Activated B cell treated with CpG ODN at 0.5 μM for 24 hours (primary cell): Measurements from ENCODE around the gene TLX2. TPM values are rescaled to one million over a fixed set of nuclear protein-coding genes. Genes with fewer than 3 reads are reported as not detected.

Source experiments
- ATAC-seq: fragments of 200-7000 bp; cut with Tn5 transposase; one replicate; pipeline ENCODE4 v1.10.0; 2021; ENCODE audit warnings: low read depth, mild to moderate bottlenecking, moderate library complexity
- CTCF ChIA-PET: fragments of 350-600 bp; sonication (Branson Sonifier 250); formaldehyde crosslinking; loops from one replicate; lab custom pipeline; 2021; ENCODE audit warnings: antibody characterized with exemption; lab: Charles Lee
- POLR2A ChIA-PET: fragments of 350-600 bp; sonication (Branson Sonifier 250); formaldehyde crosslinking; loops from one replicate; lab custom pipeline; 2021; ENCODE audit warnings: antibody characterized with exemption; lab: Charles Lee
- DNase-seq: peaks from one replicate; pipeline ENCODE4 v3.0.0; 2022
- H3K27ac Mint-ChIP-seq: one replicate; pipeline ENCODE4 v1.8.0; 2020; ENCODE audit warnings: mixed read lengths
- H3K27me3 Mint-ChIP-seq: one replicate; pipeline ENCODE4 v1.8.0; 2021; ENCODE audit warnings: mixed read lengths
- H3K36me3 Mint-ChIP-seq: one replicate; pipeline ENCODE4 v1.8.0; 2021; ENCODE audit warnings: low read depth, mixed read lengths
- H3K4me1 Mint-ChIP-seq: one replicate; pipeline ENCODE4 v1.8.0; 2021; ENCODE audit warnings: mixed read lengths
- H3K4me3 Mint-ChIP-seq: one replicate; pipeline ENCODE4 v1.8.0; 2020; ENCODE audit warnings: mild to moderate bottlenecking, mixed read lengths
- H3K9me3 Mint-ChIP-seq: one replicate; pipeline ENCODE4 v1.8.0; 2020; ENCODE audit warnings: mixed read lengths
- CTCF ChIP-seq: fragments of 200-600 bp; IDR thresholded peaks from one replicate; pipeline ENCODE4 v1.8.0; 2022; ENCODE audit warnings: antibody characterized with exemption, mild to moderate bottlenecking
- intact Hi-C: fragments of 100-400 bp; cut with micrococcal nuclease; formaldehyde crosslinking; loops from one replicate; pipeline ENCODE4 v1.15.1; 2024
- total RNA-seq: library from RNA; stranded (reverse); gene quantifications from 2 replicates; pipeline ENCODE4 v1.2.3, GENCODE V29; 2022

The TLX2 gene
- total RNA-seq, 1 donor from 2014 or later: not detected

- Mint-ChIP-seq H3K9me3 (no peaks in the 10 kb centered on the region), H3K36me3 (peaks cover 65% of the 10 kb centered on the region), H3K27me3 (no peaks in the 10 kb centered on the region), H3K4me3 (no peak overlapping the region), H3K4me1 (peaks cover 4% of the 10 kb centered on the region), H3K27ac (no peak overlapping the region)
- ATAC-seq (no peak), DNase-seq (no peak)
- TF ChIP-seq CTCF: no peak
- CTCF ChIA-PET: no interaction called here
- intact Hi-C loops: no loop called here
- POLR2A ChIA-PET: no interaction called here
Observed at GRCh38 chr2:74488643-74489481, 25.4 kb upstream of the TLX2 start.

DNA sequence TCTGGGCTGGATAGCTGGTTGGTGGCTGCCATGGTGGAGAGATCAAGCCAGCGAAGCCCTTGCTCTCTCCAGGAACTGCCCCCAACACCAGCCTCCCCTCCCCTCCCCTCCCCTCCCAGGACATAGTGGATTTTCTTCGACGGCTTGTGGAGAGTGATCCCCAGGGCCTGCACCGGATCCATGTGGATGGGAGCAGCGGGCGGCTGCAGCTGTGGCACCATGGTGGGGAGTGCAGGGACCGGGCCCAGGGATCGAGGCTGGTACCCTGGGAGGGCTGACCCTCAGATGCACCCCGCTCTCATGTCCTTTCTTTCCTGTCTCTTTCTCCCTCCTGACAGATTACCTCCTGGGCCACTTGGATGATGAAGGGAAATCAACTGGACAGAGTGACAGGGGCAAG is 24.3 kb upstream of the TLX2 start:
- DNase-seq: no peak
- H3K27me3 Mint-ChIP-seq: no peaks in the 10 kb centered on the region
- ChIA-PET CTCF (no interaction called here), POLR2A (interaction anchor here (0.6 kb wide), 1 partner anchor 23 kb away, joined by 4 read pairs; no protein-coding TSS in a partner anchor)
- ATAC-seq: no peak
- no peaks in the 10 kb centered on the region for H3K4me1 Mint-ChIP-seq
- intact Hi-C loops: no loop called here
- H3K36me3 Mint-ChIP-seq: peaks cover 71% of the 10 kb centered on the region
- no peak overlapping the region for H3K27ac Mint-ChIP-seq
- no peak for TF ChIP-seq CTCF
- H3K4me3 Mint-ChIP-seq: no peak overlapping the region
- H3K9me3 Mint-ChIP-seq: no peaks in the 10 kb centered on the region

- H3K27ac Mint-ChIP-seq: no peak overlapping the region
- CTCF ChIA-PET: no interaction called here
- ATAC-seq: no peak
- H3K9me3 Mint-ChIP-seq: no peaks in the 10 kb centered on the region
- H3K36me3 Mint-ChIP-seq: peaks cover 60% of the 10 kb centered on the region
- no peak overlapping the region for H3K4me3 Mint-ChIP-seq
- H3K27me3 Mint-ChIP-seq: no peaks in the 10 kb centered on the region
- POLR2A ChIA-PET: interaction anchor here (0.5 to 1.3 kb wide), 2 partner anchors 26 to 67 kb away, joined by 3 to 4 read pairs; no protein-coding TSS in a partner anchor
- H3K4me1 Mint-ChIP-seq: no peaks in the 10 kb centered on the region
- intact Hi-C loops: no loop called here
- no peak for DNase-seq
- TF ChIP-seq CTCF: no peak
Observed at GRCh38 chr2:74491648-74492544, 22.4 kb upstream of the TLX2 start.

DNA sequence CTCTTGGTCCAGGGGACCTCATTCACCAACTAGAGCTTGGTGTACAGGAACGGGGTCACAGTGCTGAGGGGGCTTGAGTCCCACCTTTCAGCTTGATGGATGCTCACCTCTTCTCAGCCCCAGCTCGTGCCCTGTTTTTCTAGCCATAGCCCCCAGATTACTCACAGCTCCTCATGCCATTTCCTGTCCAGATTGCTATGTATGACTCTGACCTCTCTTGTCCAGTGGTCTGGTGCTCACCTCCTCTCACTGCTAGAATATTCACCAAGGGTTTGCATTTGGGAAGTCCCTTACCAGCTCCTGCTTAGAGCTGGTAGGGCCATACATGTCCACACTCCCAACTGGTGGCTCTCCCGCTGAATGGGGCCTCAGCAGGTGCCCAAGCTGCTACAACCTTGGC is 20.7 kb upstream of the TLX2 start:
- DNase-seq (no peak), ATAC-seq (no peak)
- Mint-ChIP-seq H3K27ac (no peak overlapping the region), H3K27me3 (peaks cover 6% of the 10 kb centered on the region), H3K9me3 (no peaks in the 10 kb centered on the region), H3K4me1 (peaks cover 8% of the 10 kb centered on the region), H3K4me3 (no peak overlapping the region), H3K36me3 (peaks cover 56% of the 10 kb centered on the region)
- intact Hi-C loops: no loop called here
- TF ChIP-seq CTCF: no peak
- ChIA-PET CTCF (interaction anchor here (1.4 kb wide), 1 partner anchor 158 kb away, joined by 3 read pairs; no protein-coding TSS in a partner anchor), POLR2A (no interaction called here)

- intact Hi-C loops: no loop called here
- POLR2A ChIA-PET: no interaction called here
- Mint-ChIP-seq H3K27me3 (peaks cover 14% of the 10 kb centered on the region), H3K36me3 (peaks cover 44% of the 10 kb centered on the region), H3K27ac (no peak overlapping the region), H3K4me3 (no peak overlapping the region), H3K9me3 (no peaks in the 10 kb centered on the region), H3K4me1 (peaks cover 23% of the 10 kb centered on the region)
- CTCF ChIA-PET: interaction anchor here (1.5 kb wide), 1 partner anchor 50 kb away, joined by 3 read pairs; no protein-coding TSS in a partner anchor
- ATAC-seq (no peak), DNase-seq (no peak)
- no peak for TF ChIP-seq CTCF
Observed at GRCh38 chr2:74495440-74495839, 18.8 kb upstream of the TLX2 start.
